Measurements from ENCODE around the gene CHTF8.
A peak's percentile ranks its signal among the peaks of the same experiment; 100 is the strongest.

Gene CHTF8

GRCh38 chr16:69106491-69107315 lies 25.7 kb downstream of the CHTF8 start:
- TF ChIP-seq CREB1 (IDR thresholded peaks at IDR 0.05; ENCODE audit: low read depth): no peak
- TF ChIP-seq ZBTB7A (IDR thresholded peaks at IDR 0.05; ENCODE audit: low read depth): peak; percentile 57; the same call in 1 of the 2 replicates

- TF ChIP-seq MAX (IDR thresholded peaks at IDR 0.05) (0 out of 2 replicates have a peak, but pooled peaks have one; percentile 7), REST (IDR thresholded peaks at IDR 0.05; ENCODE audit: low read depth) (no peak), CREB1 (IDR thresholded peaks at IDR 0.05; ENCODE audit: low read depth) (no peak), YY1 (IDR thresholded peaks at IDR 0.05; ENCODE audit: low read depth) (no peak), USF1 (IDR thresholded peaks at IDR 0.05) (no peak), RAD21 (IDR thresholded peaks at IDR 0.05; ENCODE audit: low read depth) (peak; percentile 76), TAF1 (IDR thresholded peaks at IDR 0.05; ENCODE audit: low read depth) (peak; percentile 30; the same call in 1 of the 2 replicates), CEBPB (IDR thresholded peaks at IDR 0.05) (no peak), EP300 (IDR thresholded peaks at IDR 0.05; ENCODE audit: borderline replicate concordance) (no peak), EGR1 (IDR thresholded peaks at IDR 0.05) (0 out of 2 replicates have a peak, but pooled peaks have one; percentile 6), TCF12 (IDR thresholded peaks at IDR 0.05; ENCODE audit: low read depth) (0 out of 2 replicates have a peak, but pooled peaks have one; percentile 7), TEAD4 (IDR thresholded peaks at IDR 0.05) (0 out of 2 replicates have a peak, but pooled peaks have one; percentile 15)
These were observed 26.7 kb downstream of the CHTF8 start, which contains the start of gene HAS3 for GRCh38 chr16:69105501-69106361. HAS3 (plus strand) TSS chr16:69105653; CDS start chr16:69109396, 3,743 bp downstream.

- TF ChIP-seq RAD21 (IDR thresholded peaks at IDR 0.05; ENCODE audit: low read depth): no peak
- 0 out of 2 replicates have a peak, but pooled peaks have one; percentile 15 for TF ChIP-seq TCF12 (IDR thresholded peaks at IDR 0.05; ENCODE audit: low read depth)
- 0 out of 2 replicates have a peak, but pooled peaks have one; percentile 44 for TF ChIP-seq NFIC (IDR thresholded peaks at IDR 0.05)
These were observed 32.2 kb downstream of the CHTF8 start for GRCh38 chr16:69100071-69100691.

- TF ChIP-seq CREB1 (IDR thresholded peaks at IDR 0.05; ENCODE audit: low read depth): no peak
- no peak for TF ChIP-seq ZBTB7A (IDR thresholded peaks at IDR 0.05; ENCODE audit: low read depth)
- no peak for TF ChIP-seq EGR1 (IDR thresholded peaks at IDR 0.05)
- no peak for TF ChIP-seq REST (IDR thresholded peaks at IDR 0.05; ENCODE audit: low read depth)
- TF ChIP-seq RAD21 (IDR thresholded peaks at IDR 0.05; ENCODE audit: low read depth): no peak
- no peak for TF ChIP-seq TAF1 (IDR thresholded peaks at IDR 0.05; ENCODE audit: low read depth)
- no peak for TF ChIP-seq FOXM1 (IDR thresholded peaks at IDR 0.05; ENCODE audit: borderline replicate concordance, low read depth)
- TF ChIP-seq TEAD4 (IDR thresholded peaks at IDR 0.05): no peak
- no peak for TF ChIP-seq NFIC (IDR thresholded peaks at IDR 0.05)
- no peak for TF ChIP-seq USF1 (IDR thresholded peaks at IDR 0.05)
- no peak for TF ChIP-seq EP300 (IDR thresholded peaks at IDR 0.05; ENCODE audit: borderline replicate concordance)
- no peak for TF ChIP-seq CEBPB (IDR thresholded peaks at IDR 0.05)
- TF ChIP-seq MAX (IDR thresholded peaks at IDR 0.05): no peak
These were observed 37.2 kb downstream of the CHTF8 start for GRCh38 chr16:69095193-69095592.

GRCh38 chr16:69094501-69094900 lies 37.9 kb downstream of the CHTF8 start:
- TF ChIP-seq NFIC (IDR thresholded peaks at IDR 0.05): no peak
- no peak for TF ChIP-seq TAF1 (IDR thresholded peaks at IDR 0.05; ENCODE audit: low read depth)
- no peak for TF ChIP-seq USF1 (IDR thresholded peaks at IDR 0.05)
- TF ChIP-seq YY1 (IDR thresholded peaks at IDR 0.05; ENCODE audit: low read depth): no peak
- no peak for TF ChIP-seq REST (IDR thresholded peaks at IDR 0.05; ENCODE audit: low read depth)
- no peak for TF ChIP-seq CREB1 (IDR thresholded peaks at IDR 0.05; ENCODE audit: low read depth)
- no peak for TF ChIP-seq ZBTB7A (IDR thresholded peaks at IDR 0.05; ENCODE audit: low read depth)
- no peak for TF ChIP-seq TCF12 (IDR thresholded peaks at IDR 0.05; ENCODE audit: low read depth)
- no peak for TF ChIP-seq RAD21 (IDR thresholded peaks at IDR 0.05; ENCODE audit: low read depth)
- TF ChIP-seq CEBPB (IDR thresholded peaks at IDR 0.05): no peak
- no peak for TF ChIP-seq TEAD4 (IDR thresholded peaks at IDR 0.05)
- no peak for TF ChIP-seq MAX (IDR thresholded peaks at IDR 0.05)
- TF ChIP-seq EGR1 (IDR thresholded peaks at IDR 0.05): no peak
- TF ChIP-seq EP300 (IDR thresholded peaks at IDR 0.05; ENCODE audit: borderline replicate concordance): no peak
- no peak for TF ChIP-seq FOXM1 (IDR thresholded peaks at IDR 0.05; ENCODE audit: borderline replicate concordance, low read depth)

Measured in Ishikawa (cell line).